SK-N-SH treated with all-trans-retinoic acid at 6 μM for 48 hours (cell line): ENCODE measurements around the gene PCBP3.

ENCODE experiments used
- BACH2 ChIP-seq: fragments of 250-450 bp; sonication (Bioruptor Pico); IDR thresholded peaks from 2 replicates; pipeline ENCODE4 v1.9.0; 2021; ENCODE audit warnings: mild to moderate bottlenecking, borderline replicate concordance
- CSDC2 ChIP-seq: fragments of 250-450 bp; sonication (Bioruptor Pico); IDR thresholded peaks from 2 replicates; pipeline ENCODE4 v1.5.0; 2020; ENCODE audit warnings: mild to moderate bottlenecking, moderate library complexity
- CSRNP3 ChIP-seq: fragments of 250-450 bp; sonication (Bioruptor Pico); IDR thresholded peaks from 2 replicates; pipeline ENCODE4 v1.5.1; 2021; ENCODE audit warnings: mild to moderate bottlenecking, moderate library complexity
- ESRRG ChIP-seq: fragments of 250-450 bp; sonication (Bioruptor Pico); IDR thresholded peaks from 2 replicates; pipeline ENCODE4 v1.6.1; 2021; ENCODE audit warnings: mild to moderate bottlenecking
- GLIS3 ChIP-seq: fragments of 250-450 bp; sonication (Bioruptor Pico); IDR thresholded peaks from 2 replicates; pipeline ENCODE4 v1.5.0; 2020; ENCODE audit warnings: mild to moderate bottlenecking, moderate library complexity
- ISL1 ChIP-seq: fragments of 250-450 bp; sonication (Bioruptor Pico); IDR thresholded peaks from 2 replicates; pipeline ENCODE4 v2.1.2; 2022; ENCODE audit warnings: mild to moderate bottlenecking, moderate library complexity
- RARB ChIP-seq: fragments of 250-450 bp; sonication (Bioruptor Pico); IDR thresholded peaks from 2 replicates; pipeline ENCODE4 v1.8.0; 2021; ENCODE audit warnings: mild to moderate bottlenecking, moderate library complexity
- SNAI2 ChIP-seq: fragments of 250-450 bp; sonication (Bioruptor Pico); IDR thresholded peaks from 2 replicates; pipeline ENCODE4 v1.5.0; 2020; ENCODE audit warnings: mild to moderate bottlenecking, moderate library complexity
- ZFP3 ChIP-seq: fragments of 250-450 bp; sonication (Bioruptor Pico); IDR thresholded peaks from 2 replicates; pipeline ENCODE4 v1.5.0; 2020; ENCODE audit warnings: mild to moderate bottlenecking, moderate library complexity
- ZFP30 ChIP-seq: fragments of 450-650 bp; formaldehyde crosslinking; IDR thresholded peaks from 2 replicates; pipeline ENCODE4 v1.5.0; 2022; ENCODE audit warnings: mild to moderate bottlenecking, moderate library complexity
- ZNF565 ChIP-seq: fragments of 450-650 bp; formaldehyde crosslinking; conservative IDR thresholded peaks from 2 replicates; pipeline ENCODE4 v1.5.0; 2020; ENCODE audit warnings: low read depth, mild to moderate bottlenecking, moderate library complexity
- ZNF70 ChIP-seq: fragments of 450-650 bp; formaldehyde crosslinking; IDR thresholded peaks from 2 replicates; pipeline ENCODE4 v1.5.0; 2020; ENCODE audit warnings: mild to moderate bottlenecking, moderate library complexity
- ZNF8 ChIP-seq: fragments of 450-650 bp; formaldehyde crosslinking; IDR thresholded peaks from 2 replicates; pipeline ENCODE4 v1.5.0; 2020; ENCODE audit warnings: mild to moderate bottlenecking, moderate library complexity
- TF ChIP-seq, protein P1 (sequence below): fragments of 250-450 bp; sonication (Bioruptor Pico); IDR thresholded peaks from 2 replicates; pipeline ENCODE4 v1.5.1; 2020; ENCODE audit warnings: low read depth, mild to moderate bottlenecking, moderate library complexity

GRCh38 chr21:45774291-45774690 is 130.8 kb downstream of the PCBP3 start:
- TF ChIP-seq CSDC2 (CRISPR knock-in tag), result no peak
- no peak for TF ChIP-seq RARB (CRISPR knock-in tag)
- no peak for TF ChIP-seq SNAI2 (CRISPR knock-in tag)
- no peak for TF ChIP-seq ZNF70 (CRISPR knock-in tag)
- TF ChIP-seq GLIS3 (CRISPR knock-in tag), result no peak
- TF ChIP-seq ISL1 (CRISPR knock-in tag), result no peak
- TF ChIP-seq, protein P1, sequence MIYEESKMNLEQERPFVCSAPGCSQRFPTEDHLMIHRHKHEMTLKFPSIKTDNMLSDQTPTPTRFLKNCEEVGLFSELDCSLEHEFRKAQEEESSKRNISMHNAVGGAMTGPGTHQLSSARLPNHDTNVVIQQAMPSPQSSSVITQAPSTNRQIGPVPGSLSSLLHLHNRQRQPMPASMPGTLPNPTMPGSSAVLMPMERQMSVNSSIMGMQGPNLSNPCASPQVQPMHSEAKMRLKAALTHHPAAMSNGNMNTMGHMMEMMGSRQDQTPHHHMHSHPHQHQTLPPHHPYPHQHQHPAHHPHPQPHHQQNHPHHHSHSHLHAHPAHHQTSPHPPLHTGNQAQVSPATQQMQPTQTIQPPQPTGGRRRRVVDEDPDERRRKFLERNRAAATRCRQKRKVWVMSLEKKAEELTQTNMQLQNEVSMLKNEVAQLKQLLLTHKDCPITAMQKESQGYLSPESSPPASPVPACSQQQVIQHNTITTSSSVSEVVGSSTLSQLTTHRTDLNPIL, result no peak
- TF ChIP-seq ZFP30 (CRISPR knock-in tag), result no peak
- no peak for TF ChIP-seq ZFP3 (CRISPR knock-in tag)
- no peak for TF ChIP-seq CSRNP3 (CRISPR knock-in tag)
- TF ChIP-seq BACH2 (CRISPR knock-in tag), result no peak
- TF ChIP-seq ZNF565, result no peak
- TF ChIP-seq ESRRG, result no peak
- TF ChIP-seq ZNF8 (CRISPR knock-in tag), result no peak
